ENCODE results near the gene CASP6.

DNA sequence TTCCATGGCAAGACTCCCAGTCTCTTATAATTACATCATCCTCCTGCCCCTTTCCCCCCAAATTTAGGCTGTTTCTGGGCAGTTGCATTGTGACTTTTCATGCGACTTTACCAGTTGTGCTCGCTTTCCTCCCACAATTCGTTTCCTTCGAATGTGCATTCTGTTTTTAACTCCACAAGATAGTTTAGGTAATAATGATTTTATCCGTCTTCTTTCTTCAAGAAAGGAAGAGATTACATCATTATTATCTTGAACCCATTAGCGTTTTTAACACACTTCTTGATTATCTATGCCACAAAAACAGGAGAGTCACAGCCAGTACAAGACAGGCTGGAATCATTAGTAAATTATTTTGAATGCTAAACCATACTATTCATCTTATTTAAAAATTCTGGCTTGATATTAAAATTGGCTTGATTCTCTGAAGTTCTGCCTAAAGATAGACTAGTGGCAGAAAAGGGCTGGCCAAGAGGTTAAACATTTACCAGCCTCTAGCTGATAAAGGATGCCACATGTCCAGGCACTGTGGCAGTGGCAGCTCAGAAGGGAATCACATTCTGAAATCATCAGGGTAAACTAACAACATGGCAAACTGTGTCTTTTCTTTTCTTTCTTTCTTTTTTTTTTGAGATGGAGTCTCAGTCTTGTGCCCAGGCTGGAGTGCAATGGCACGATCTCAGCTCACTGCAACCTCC lies 46.3 kb upstream of the CASP6 start:
- no peak for TF ChIP-seq YY1 (IDR thresholded peaks at IDR 0.05; ENCODE audit: insufficient read depth, insufficient read length)
- TF ChIP-seq ZNF274 (IDR thresholded peaks at IDR 0.05; ENCODE audit: low read depth, low read length), result no peak
